Fibroblast of the aortic adventitia (primary cell): ENCODE measurements around the gene RASGRF2. TPM values are rescaled to one million over a fixed set of nuclear protein-coding genes. Genes with fewer than 3 reads are reported as not detected.
"Not testable (repeated sequence)": the region's sequence is repeated elsewhere in the genome, so short reads cannot be mapped to it uniquely, and the experiment has no call there.

Source experiments
- DNase-seq: peaks from one replicate; pipeline ENCODE4 v3.0.0-alpha.2; 2010; ENCODE audit warnings: low read depth
- H3K4me3 ChIP-seq: 2 replicates; pipeline ENCODE4 v1.5.1; 2011; ENCODE audit warnings: low read depth, mild to moderate bottlenecking, control low read depth, low read length, moderate library complexity
- small RNA-seq: library from RNA; depleted of rRNA; stranded (forward); fragments of <200 nt; gene quantifications from one replicate; pipeline ENCODE3, GENCODE V24; 2012
- total RNA-seq: library from RNA; depleted of rRNA; stranded (reverse); fragments of >200 nt; gene quantifications from 2 replicates; pipeline ENCODE4 v1.2.3, GENCODE V29; 2012; ENCODE audit warnings: low replicate concordance
- TF ChIP-seq, protein P1 (sequence below): IDR thresholded peaks from 2 replicates; pipeline ENCODE4 v1.5.1; 2011; ENCODE audit warnings: mild to moderate bottlenecking, low read length, control low read depth, inconsistent platforms; ENCODE audit not compliant: insufficient read depth

Gene RASGRF2
- total RNA-seq, 1 donor = 3.3 TPM

DNA sequence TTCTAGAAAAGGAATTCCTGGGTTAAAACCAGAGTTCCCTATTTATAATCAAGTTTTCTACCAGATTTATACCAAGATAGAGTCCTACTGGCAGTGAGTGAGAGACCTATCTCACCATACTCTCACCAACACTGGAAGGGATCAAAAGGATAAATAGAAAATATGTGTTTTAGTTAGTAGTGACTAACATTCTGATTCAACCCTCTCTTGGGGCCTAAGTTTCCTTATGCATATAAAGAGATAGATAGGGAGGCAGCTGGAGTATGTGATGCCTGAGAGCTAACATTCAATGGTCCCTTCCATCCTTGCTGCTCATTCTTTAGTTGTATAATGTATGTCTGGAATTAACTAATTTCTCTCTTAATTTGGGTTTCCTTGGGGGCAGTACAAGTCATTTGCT, 304.9 kb downstream of the RASGRF2 start:
- H3K4me3 ChIP-seq = no peak overlapping the region
- DNase-seq = peak; percentile 63
- TF ChIP-seq, protein P1, sequence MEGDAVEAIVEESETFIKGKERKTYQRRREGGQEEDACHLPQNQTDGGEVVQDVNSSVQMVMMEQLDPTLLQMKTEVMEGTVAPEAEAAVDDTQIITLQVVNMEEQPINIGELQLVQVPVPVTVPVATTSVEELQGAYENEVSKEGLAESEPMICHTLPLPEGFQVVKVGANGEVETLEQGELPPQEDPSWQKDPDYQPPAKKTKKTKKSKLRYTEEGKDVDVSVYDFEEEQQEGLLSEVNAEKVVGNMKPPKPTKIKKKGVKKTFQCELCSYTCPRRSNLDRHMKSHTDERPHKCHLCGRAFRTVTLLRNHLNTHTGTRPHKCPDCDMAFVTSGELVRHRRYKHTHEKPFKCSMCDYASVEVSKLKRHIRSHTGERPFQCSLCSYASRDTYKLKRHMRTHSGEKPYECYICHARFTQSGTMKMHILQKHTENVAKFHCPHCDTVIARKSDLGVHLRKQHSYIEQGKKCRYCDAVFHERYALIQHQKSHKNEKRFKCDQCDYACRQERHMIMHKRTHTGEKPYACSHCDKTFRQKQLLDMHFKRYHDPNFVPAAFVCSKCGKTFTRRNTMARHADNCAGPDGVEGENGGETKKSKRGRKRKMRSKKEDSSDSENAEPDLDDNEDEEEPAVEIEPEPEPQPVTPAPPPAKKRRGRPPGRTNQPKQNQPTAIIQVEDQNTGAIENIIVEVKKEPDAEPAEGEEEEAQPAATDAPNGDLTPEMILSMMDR = no peak

DNA sequence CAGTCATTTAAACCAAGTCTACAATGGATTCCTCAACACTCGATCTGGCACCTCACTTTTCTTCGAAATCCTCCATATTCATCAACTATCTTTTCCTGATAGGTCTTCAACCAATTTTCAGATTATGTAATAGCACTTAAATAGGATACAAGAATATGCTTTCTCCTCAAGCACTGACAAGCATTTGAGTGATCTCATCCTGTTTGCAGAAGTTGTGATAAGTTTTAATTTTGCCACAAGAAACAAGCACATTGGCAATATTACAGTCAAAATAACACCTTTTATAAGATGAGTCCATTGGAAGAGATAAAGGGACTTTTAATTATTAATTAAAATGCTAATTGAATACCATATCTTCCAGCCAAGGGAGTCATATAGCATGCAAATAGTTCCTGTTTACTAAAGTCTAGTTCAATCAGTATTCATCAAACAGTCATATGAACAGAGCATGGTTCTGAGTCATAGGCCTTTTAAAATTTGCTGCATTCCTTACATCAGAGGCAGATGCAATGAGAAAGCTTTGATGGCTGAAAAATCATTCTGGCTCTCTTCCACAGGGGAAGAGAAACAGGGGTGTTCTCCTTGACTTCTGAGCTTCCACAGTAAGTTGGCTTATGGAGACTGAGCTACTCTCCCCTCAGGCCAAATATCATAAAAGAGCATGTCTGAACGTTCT, 308.5 kb downstream of the RASGRF2 start:
- TF ChIP-seq, protein P1 = no peak
- DNase-seq = peak; percentile 86
- H3K4me3 ChIP-seq = no peak overlapping the region

DNA sequence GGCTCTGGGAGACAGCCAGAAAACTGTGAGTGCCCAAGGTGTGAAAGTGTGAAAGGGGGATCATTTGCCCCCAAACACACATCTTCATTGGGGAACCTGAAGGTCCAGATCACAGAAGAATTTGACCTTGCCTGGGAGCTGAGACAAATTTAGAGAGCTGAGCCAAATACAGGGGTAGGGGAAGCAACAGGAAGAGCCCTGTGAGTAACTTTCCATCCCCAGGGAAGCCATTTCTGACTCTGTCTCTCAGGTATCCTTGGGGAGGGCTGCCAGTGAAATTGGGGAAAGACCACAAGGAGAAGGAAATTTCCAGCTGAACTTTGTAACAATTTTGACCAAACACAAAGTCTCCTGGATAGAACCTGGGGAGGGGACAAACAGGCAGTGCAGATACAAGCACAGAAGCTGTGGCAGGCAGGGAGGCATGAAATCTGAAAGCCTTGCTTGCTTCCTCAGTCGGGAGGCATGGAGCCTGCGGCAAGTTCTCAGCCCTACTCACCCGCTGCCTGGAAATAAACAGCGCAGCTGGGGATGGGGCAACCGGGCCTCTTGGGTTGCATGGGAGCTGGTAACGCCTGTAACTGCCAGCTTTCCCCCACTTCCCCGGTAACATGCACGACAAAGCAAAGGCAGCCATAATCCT, 309.7 kb downstream of the RASGRF2 start:
- DNase-seq = no peak
- H3K4me3 ChIP-seq = no peak overlapping the region
- TF ChIP-seq, protein P1 = no peak

DNA sequence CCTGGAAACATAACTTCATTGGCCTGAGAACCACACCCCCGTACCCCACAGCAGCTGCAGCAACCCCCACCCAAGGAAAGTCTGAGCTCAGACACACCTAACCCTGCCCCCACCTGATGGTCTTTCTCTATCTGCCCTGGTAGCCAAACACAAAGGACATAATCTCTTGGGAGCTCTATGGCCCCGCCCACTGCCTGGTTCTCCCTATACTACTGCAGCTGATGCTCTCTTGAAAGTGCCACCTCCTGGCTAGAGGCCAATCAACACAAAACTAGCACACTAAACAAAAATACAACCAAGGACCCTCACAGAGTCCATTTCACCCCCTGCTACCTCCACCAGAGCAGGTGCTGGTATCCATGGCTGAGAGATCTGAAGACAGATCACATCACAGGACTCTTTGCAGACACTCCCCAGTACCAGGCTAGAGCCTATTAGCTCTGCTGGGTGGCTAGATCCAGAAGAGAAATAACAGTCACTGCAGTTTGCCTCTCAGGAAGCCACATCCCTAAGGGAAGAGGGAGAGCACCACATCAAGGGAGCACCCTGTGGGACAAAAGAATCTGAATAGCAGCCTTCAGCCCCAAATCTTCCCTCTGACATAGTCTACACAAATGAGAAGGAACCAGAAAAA, 310.3 kb downstream of the RASGRF2 start:
- DNase-seq, H3K4me3 ChIP-seq: not testable (repeated sequence)

Small RNAs within 50 kb of the gene (small RNA-seq; reads per million reads assigned to genes)
- gene AC026436.1 = not detected
